ENCODE data around the gene AGL. TPM values are rescaled to one million over a fixed set of nuclear protein-coding genes. Genes with fewer than 3 reads are reported as not detected.
A peak's percentile ranks its signal among the peaks of the same experiment; 100 is the strongest.
"Not testable (repeated sequence)": the region's sequence is repeated elsewhere in the genome, so short reads cannot be mapped to it uniquely, and the experiment has no call there.

The AGL gene
- polyA plus RNA-seq, 3 donors = 1.2 to 3.9 (median 1.3) TPM

- no peaks in the 10 kb centered on the region for H3K27me3 Mint-ChIP-seq (ENCODE audit: low read depth in 3 of 3)
- no peaks in the 10 kb centered on the region for H3K9me3 ChIP-seq (replicated peaks in 1 of 2; ENCODE audit: control insufficient read depth in 1 of 2, insufficient read depth in 1 of 2, low read length in 2 of 2)
- no peak overlapping the region for H3K4me2 ChIP-seq (replicated peaks; ENCODE audit: extremely low read depth, low read length, poor library complexity, severe bottlenecking)
- TF ChIP-seq CTCF (IDR thresholded peaks at IDR 0.05) = no peak
- no peaks in the 10 kb centered on the region for H3K36me3 Mint-ChIP-seq
- H3K36me3 ChIP-seq (replicated peaks in 1 of 2; ENCODE audit: control insufficient read depth in 1 of 2, insufficient read depth in 2 of 2, low read length in 2 of 2) = no peaks in the 10 kb centered on the region
- H3K27ac Mint-ChIP-seq = no peak overlapping the region
- no peaks in the 10 kb centered on the region for H3K27me3 ChIP-seq (ENCODE audit: control insufficient read depth in 2 of 2, insufficient read depth in 2 of 2, low read length in 2 of 2)
- peak overlapping the region; percentile 48 for H2AFZ ChIP-seq (ENCODE audit: insufficient read depth, low read depth, low read length, poor library complexity, severe bottlenecking)
- no peak overlapping the region for H3K9ac ChIP-seq (ENCODE audit: insufficient read depth, low read length, poor library complexity, severe bottlenecking)
- H3K79me2 ChIP-seq (ENCODE audit: insufficient read depth, low read length) = no peaks in the 10 kb centered on the region
- H3K4me3 Mint-ChIP-seq = no peak overlapping the region
- no peaks in the 10 kb centered on the region for H4K20me1 ChIP-seq (ENCODE audit: insufficient read depth, low read length)
- peaks cover 2% of the 10 kb centered on the region for H3K4me1 Mint-ChIP-seq
- intact Hi-C loops (cut with micrococcal nuclease) = no loop called here
- no peak overlapping the region for H3K27ac ChIP-seq (ENCODE audit: low read depth in 1 of 2, low read length in 2 of 2)
- no peak for DNase-seq
- H3K4me3 ChIP-seq (replicated peaks in 1 of 3; ENCODE audit: low read depth in 2 of 3, low read length in 3 of 3) = no peak overlapping the region
- WGBS (ENCODE audit: insufficient coverage) = no CpG with 5 or more reads among the region's 1 CpG
- H3K9me3 Mint-ChIP-seq = peaks cover 0 to 3% (median 0%) of the 10 kb centered on the region in 7 donors
- no peaks in the 10 kb centered on the region for H3K4me1 ChIP-seq (ENCODE audit: control insufficient read depth in 1 of 2, insufficient read depth in 2 of 2, low read length in 2 of 2)
Measured at GRCh38 chr1:99957818-99958217, 107.7 kb downstream of the AGL start.

DNA sequence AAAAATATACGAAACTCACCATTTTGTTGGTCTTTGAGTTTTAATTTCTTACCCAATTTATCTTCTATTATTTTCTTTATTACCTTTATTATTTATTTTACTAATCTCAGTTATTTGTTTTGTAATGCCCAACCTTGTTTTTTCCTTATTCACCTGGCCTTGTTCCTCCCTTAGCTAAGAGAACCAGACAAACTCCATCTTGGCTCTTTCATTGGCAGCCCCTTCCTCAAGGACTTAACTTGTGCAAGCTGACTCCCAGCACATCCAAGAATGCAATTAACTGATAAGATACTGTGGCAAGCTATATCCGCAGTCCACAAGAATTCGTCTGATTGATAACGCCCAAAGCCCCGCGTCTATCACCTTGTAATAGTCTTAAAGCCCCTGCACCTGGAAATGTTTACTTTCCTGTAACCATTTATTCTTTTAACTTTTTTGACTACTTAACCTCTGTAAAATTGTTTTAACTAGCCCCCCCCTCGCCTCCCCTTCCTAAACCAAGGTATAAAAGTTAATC lies 109.1 kb downstream of the AGL start:
- H3K4me1 Mint-ChIP-seq; H3K27me3 ChIP-seq (ENCODE audit: control insufficient read depth in 2 of 2, insufficient read depth in 2 of 2, low read length in 2 of 2); H3K79me2 ChIP-seq (ENCODE audit: insufficient read depth, low read length); H3K36me3 Mint-ChIP-seq; H3K4me1 ChIP-seq (ENCODE audit: control insufficient read depth in 1 of 2, insufficient read depth in 2 of 2, low read length in 2 of 2); H3K36me3 ChIP-seq (replicated peaks in 1 of 2; ENCODE audit: control insufficient read depth in 1 of 2, insufficient read depth in 2 of 2, low read length in 2 of 2); intact Hi-C loops (cut with micrococcal nuclease); H3K27ac ChIP-seq (ENCODE audit: low read depth in 1 of 2, low read length in 2 of 2); H3K9me3 Mint-ChIP-seq; H3K9me3 ChIP-seq (replicated peaks in 1 of 2; ENCODE audit: control insufficient read depth in 1 of 2, insufficient read depth in 1 of 2, low read length in 2 of 2); H3K27ac Mint-ChIP-seq; H4K20me1 ChIP-seq (ENCODE audit: insufficient read depth, low read length); H3K4me3 Mint-ChIP-seq; H3K9ac ChIP-seq (ENCODE audit: insufficient read depth, low read length, poor library complexity, severe bottlenecking); DNase-seq; H2AFZ ChIP-seq (ENCODE audit: insufficient read depth, low read depth, low read length, poor library complexity, severe bottlenecking); H3K4me3 ChIP-seq (replicated peaks in 1 of 3; ENCODE audit: low read depth in 2 of 3, low read length in 3 of 3); H3K4me2 ChIP-seq (replicated peaks; ENCODE audit: extremely low read depth, low read length, poor library complexity, severe bottlenecking); H3K27me3 Mint-ChIP-seq (ENCODE audit: low read depth in 3 of 3): not testable (repeated sequence)
- WGBS (ENCODE audit: insufficient coverage) = 100% methylated on average over 1 of the region's 7 CpGs

GRCh38 chr1:99960260-99960659 lies 110.1 kb downstream of the AGL start:
- H3K4me3 ChIP-seq (replicated peaks in 1 of 3; ENCODE audit: low read depth in 2 of 3, low read length in 3 of 3); H3K4me3 Mint-ChIP-seq; H3K79me2 ChIP-seq (ENCODE audit: insufficient read depth, low read length); H4K20me1 ChIP-seq (ENCODE audit: insufficient read depth, low read length); H3K9ac ChIP-seq (ENCODE audit: insufficient read depth, low read length, poor library complexity, severe bottlenecking); H3K36me3 ChIP-seq (replicated peaks in 1 of 2; ENCODE audit: control insufficient read depth in 1 of 2, insufficient read depth in 2 of 2, low read length in 2 of 2); H3K27ac ChIP-seq (ENCODE audit: low read depth in 1 of 2, low read length in 2 of 2); H3K9me3 Mint-ChIP-seq; H3K36me3 Mint-ChIP-seq; H2AFZ ChIP-seq (ENCODE audit: insufficient read depth, low read depth, low read length, poor library complexity, severe bottlenecking); H3K4me2 ChIP-seq (replicated peaks; ENCODE audit: extremely low read depth, low read length, poor library complexity, severe bottlenecking); H3K4me1 ChIP-seq (ENCODE audit: control insufficient read depth in 1 of 2, insufficient read depth in 2 of 2, low read length in 2 of 2); intact Hi-C loops (cut with micrococcal nuclease); H3K27me3 ChIP-seq (ENCODE audit: control insufficient read depth in 2 of 2, insufficient read depth in 2 of 2, low read length in 2 of 2); H3K27me3 Mint-ChIP-seq (ENCODE audit: low read depth in 3 of 3); H3K4me1 Mint-ChIP-seq; H3K9me3 ChIP-seq (replicated peaks in 1 of 2; ENCODE audit: control insufficient read depth in 1 of 2, insufficient read depth in 1 of 2, low read length in 2 of 2); H3K27ac Mint-ChIP-seq; DNase-seq: not testable (repeated sequence)
- WGBS (ENCODE audit: insufficient coverage) = no CpG with 5 or more reads among the region's 5 CpGs

All from CD14-positive monocyte (primary cell).